ENCODE measurements around the gene KREMEN2.

Gene KREMEN2

GRCh38 chr16:2988590-2989099 lies 24.6 kb downstream of the KREMEN2 start:
- H3K36me3 ChIP-seq (ENCODE audit: low read length) = no peaks in the 10 kb centered on the region
- H3K79me2 ChIP-seq (ENCODE audit: insufficient read depth, low read length) = no peaks in the 10 kb centered on the region
- H3K4me2 ChIP-seq (ENCODE audit: low read depth, low read length, poor library complexity, severe bottlenecking) = no peak overlapping the region
- no peak overlapping the region for H2AFZ ChIP-seq (ENCODE audit: low read depth, low read length, severe bottlenecking)
- H3K9ac ChIP-seq (ENCODE audit: low read length) = no peak overlapping the region
- no peaks in the 10 kb centered on the region for H3K9me2 ChIP-seq (replicated peaks; ENCODE audit: insufficient read depth, low read length)
- no peaks in the 10 kb centered on the region for H3K9me3 ChIP-seq (ENCODE audit: insufficient read depth, low read length)
- TF ChIP-seq CTCF (IDR thresholded peaks at IDR 0.05; ENCODE audit: insufficient read depth, low read length, poor library complexity, severe bottlenecking) (no peak), EZH2phosphoT487 (conservative IDR thresholded peaks at IDR 0.05; ENCODE audit: low read length) (no peak)
- no peak overlapping the region for H3K4me3 ChIP-seq (ENCODE audit: insufficient read depth, low read length, poor library complexity, severe bottlenecking)
- H4K20me1 ChIP-seq (ENCODE audit: low read depth, low read length) = no peaks in the 10 kb centered on the region
- no peaks in the 10 kb centered on the region for H3F3A ChIP-seq (ENCODE audit: insufficient read depth)
- H3K27ac ChIP-seq (ENCODE audit: low read depth, low read length) = no peak overlapping the region
- no peaks in the 10 kb centered on the region for H3K27me3 ChIP-seq (ENCODE audit: low read length)

DNA sequence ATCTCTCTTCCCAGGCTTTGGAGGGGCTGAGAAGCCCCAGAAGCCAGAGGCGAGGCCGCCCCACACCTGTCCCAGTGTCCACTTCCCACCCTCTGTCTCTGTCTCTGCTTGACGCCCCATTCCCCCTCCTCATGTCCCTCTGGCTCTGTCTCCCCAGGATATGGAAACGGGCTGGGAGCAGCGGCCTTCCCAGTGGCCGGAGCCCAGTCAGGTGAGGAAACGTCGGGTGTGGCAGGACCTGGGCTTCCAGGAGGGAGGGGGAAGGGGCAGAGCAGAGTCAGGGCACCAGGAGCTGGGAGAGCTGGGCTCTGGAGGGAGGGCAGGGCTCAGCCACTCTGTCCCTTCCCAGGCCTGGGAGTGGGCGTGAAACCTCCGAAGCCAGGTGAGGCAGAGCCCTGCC lies 26.8 kb downstream of the KREMEN2 start:
- no peaks in the 10 kb centered on the region for H3F3A ChIP-seq (ENCODE audit: insufficient read depth)
- H3K27ac ChIP-seq (ENCODE audit: low read depth, low read length) = no peak overlapping the region
- H3K79me2 ChIP-seq (ENCODE audit: insufficient read depth, low read length) = no peaks in the 10 kb centered on the region
- no peaks in the 10 kb centered on the region for H3K9me2 ChIP-seq (replicated peaks; ENCODE audit: insufficient read depth, low read length)
- no peak overlapping the region for H2AFZ ChIP-seq (ENCODE audit: low read depth, low read length, severe bottlenecking)
- H3K4me3 ChIP-seq (ENCODE audit: insufficient read depth, low read length, poor library complexity, severe bottlenecking) = no peak overlapping the region
- H3K9ac ChIP-seq (ENCODE audit: low read length) = no peak overlapping the region
- H3K9me3 ChIP-seq (ENCODE audit: insufficient read depth, low read length) = no peaks in the 10 kb centered on the region
- no peak overlapping the region for H3K4me2 ChIP-seq (ENCODE audit: low read depth, low read length, poor library complexity, severe bottlenecking)
- no peak for TF ChIP-seq EZH2phosphoT487 (conservative IDR thresholded peaks at IDR 0.05; ENCODE audit: low read length)
- no peak for TF ChIP-seq CTCF (IDR thresholded peaks at IDR 0.05; ENCODE audit: insufficient read depth, low read length, poor library complexity, severe bottlenecking)
- no peaks in the 10 kb centered on the region for H3K27me3 ChIP-seq (ENCODE audit: low read length)
- no peaks in the 10 kb centered on the region for H3K36me3 ChIP-seq (ENCODE audit: low read length)
- H4K20me1 ChIP-seq (ENCODE audit: low read depth, low read length) = no peaks in the 10 kb centered on the region

DNA sequence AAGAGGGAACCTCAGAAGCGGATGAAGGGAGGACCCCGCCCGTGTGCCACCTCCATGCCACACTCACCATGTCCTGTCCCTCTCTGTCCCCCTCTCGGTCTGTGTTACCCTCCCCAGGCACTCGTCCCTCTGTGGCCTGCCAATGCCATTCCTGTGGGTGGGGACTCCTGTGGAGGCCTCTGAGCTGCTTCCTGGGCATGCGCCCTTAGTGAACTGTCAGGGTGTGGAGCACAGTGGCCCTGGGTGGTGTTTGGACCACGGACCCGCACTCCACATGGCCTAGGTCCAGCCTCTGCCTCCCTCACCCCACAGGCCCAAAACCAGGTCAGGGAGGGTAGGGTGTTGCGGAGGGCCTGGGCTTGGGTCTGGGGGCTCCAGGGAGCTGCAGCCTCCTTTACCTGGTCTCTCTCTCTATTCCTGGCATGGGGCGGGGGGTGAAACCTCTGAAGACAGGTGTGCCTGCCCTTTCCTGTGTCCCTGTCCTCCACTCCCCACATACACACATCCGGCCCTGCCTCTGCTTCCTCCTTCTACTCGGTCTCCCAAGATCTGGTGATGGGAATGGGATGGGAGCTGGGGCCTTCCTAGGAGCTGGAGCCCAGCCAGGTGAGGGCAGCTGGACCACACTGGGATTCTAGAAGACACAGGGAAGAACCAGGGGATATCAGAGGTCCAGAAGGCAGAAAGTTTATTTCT lies 27.6 kb downstream of the KREMEN2 start:
- Histone ChIP-seq H3K9ac (ENCODE audit: low read length) (no peak overlapping the region), H3K9me2 (replicated peaks; ENCODE audit: insufficient read depth, low read length) (no peaks in the 10 kb centered on the region), H2AFZ (ENCODE audit: low read depth, low read length, severe bottlenecking) (no peak overlapping the region), H4K20me1 (ENCODE audit: low read depth, low read length) (no peaks in the 10 kb centered on the region), H3K27ac (ENCODE audit: low read depth, low read length) (no peak overlapping the region), H3K4me3 (ENCODE audit: insufficient read depth, low read length, poor library complexity, severe bottlenecking) (no peak overlapping the region), H3K4me2 (ENCODE audit: low read depth, low read length, poor library complexity, severe bottlenecking) (no peak overlapping the region), H3K9me3 (ENCODE audit: insufficient read depth, low read length) (no peaks in the 10 kb centered on the region), H3K36me3 (ENCODE audit: low read length) (no peaks in the 10 kb centered on the region), H3K27me3 (ENCODE audit: low read length) (no peaks in the 10 kb centered on the region), H3F3A (ENCODE audit: insufficient read depth) (no peaks in the 10 kb centered on the region), H3K79me2 (ENCODE audit: insufficient read depth, low read length) (no peaks in the 10 kb centered on the region)
- TF ChIP-seq EZH2phosphoT487 (conservative IDR thresholded peaks at IDR 0.05; ENCODE audit: low read length) (no peak), CTCF (IDR thresholded peaks at IDR 0.05; ENCODE audit: insufficient read depth, low read length, poor library complexity, severe bottlenecking) (no peak)
